KBM-7 (cell line): ENCODE measurements around the gene CIB4.

ENCODE experiments used
- DNase-seq: peaks from one replicate; pipeline ENCODE4 v3.0.0-alpha.2; 2015
- in situ Hi-C: fragments of 300-500 bp; cut with MboI; formaldehyde crosslinking; loops from 2 replicates; pipeline ENCODE4 v1.14.3; 2020; ENCODE audit warnings: low sequenced_read_pairs, low pct_unique_long_range_greater_than_20kb, mixed read lengths

CIB4 gene

DNA sequence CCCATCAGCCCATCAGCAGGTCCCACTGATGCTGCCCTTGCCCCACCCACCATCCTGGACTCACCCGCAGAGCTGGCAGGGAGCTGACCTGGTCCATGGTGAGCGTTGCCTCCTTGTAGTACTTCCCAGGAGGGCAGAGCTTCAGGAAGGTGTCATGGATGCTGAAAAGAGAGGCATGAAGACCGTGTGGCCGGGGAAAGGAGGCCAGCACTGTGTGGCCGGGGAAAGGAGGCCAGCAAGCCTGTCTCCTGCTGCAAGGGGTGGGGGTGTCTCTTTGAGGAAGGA lies 11.9 kb downstream of the CIB4 start:
- in situ Hi-C loops, result no loop called here
- DNase-seq, result no peak

DNA sequence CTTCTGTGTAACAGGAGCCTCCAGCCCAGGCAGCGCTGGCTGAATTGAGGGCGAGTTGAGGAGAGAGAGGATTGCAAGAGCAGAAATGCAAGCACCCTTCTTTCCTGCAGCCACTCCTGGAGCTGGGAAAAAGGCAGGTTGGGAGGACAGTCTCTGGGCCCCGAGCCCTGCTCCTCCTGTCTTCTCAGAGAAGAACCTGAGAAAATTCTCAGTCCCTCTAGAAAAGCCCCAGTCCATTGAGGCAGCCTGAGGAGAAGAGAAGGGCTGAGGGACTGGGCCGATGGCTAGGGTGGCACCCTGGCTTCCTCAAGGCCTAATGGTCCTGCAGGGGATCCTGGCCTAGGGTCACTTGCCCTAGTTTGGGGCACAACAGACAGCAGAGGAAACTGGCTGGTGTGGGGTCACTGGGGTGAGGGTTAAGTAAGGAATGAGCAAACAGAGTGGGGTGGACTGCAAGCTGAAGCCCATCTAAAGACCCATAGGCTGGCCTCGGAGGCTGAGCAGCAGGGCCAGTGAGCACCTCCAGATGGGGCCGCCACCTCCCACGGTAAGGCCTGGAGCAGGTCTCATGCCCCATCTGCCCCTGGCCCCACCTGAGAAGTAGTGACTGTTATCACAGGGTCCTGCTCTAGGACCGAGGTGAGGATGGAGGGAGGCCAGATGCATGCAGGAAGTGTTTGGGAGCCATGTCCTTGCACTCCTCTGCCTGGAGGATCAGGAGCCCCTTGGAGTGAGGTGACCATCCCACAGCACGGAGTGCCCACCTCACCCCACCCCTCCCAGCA lies 12.4 kb downstream of the CIB4 start:
- DNase-seq, result no peak
- in situ Hi-C loops, result no loop called here

DNA sequence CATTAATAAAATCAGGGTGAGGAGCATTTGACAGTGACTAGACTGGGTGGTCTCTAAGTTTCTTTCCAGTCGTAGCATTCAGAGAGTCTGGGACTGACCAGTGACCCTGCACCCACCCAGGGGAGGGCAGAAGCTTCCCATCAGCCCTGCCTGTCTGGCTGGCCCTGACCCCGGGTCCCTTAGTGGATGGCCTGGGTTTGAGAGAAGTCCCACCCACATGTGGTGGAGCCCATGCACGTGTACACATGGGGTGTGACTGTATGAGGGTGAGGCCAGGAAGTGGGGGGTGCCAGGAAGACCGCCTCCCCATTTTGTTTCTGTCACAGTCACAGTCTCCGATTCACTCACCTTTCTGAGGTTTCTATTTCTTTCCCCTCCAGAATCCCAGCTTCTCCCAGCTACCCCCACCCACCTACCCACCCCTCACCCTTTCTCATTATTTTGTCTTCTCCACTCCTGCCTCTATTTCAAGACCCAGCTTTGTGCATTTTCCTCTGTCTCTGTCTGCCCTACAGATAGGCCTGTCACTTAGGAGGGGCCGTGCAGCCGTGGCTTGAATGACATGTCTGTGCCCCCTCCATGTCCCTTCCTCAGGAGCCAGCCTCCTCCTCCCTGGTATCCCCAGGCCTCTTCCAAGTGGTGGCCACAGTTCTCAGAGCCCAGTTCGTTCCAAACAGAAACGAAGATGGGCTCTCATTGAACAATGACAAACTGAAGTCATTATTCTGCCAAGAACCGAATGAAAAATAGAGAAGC lies 13.6 kb downstream of the CIB4 start:
- in situ Hi-C loops, result no loop called here
- DNase-seq, result no peak

DNA sequence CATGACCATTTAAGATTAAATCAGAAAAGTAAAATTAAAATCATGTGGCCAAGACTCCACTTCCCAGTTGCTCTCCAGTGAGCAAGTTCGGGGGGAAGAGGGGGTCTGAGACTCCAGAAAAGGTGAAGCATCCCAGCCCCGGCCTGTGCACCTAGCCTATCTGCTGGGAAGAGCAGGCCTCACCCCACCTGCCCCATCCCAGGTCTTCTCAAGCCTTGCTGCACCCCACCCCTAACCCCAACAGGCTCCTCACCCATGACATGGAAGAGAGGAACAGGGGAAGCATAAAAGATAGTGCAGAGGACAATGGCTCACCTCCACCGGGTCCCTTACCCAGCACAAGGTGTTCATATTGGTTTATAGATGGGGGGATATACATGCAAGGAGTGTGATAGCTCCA lies 14.6 kb downstream of the CIB4 start:
- no peak for DNase-seq
- in situ Hi-C loops, result no loop called here

DNA sequence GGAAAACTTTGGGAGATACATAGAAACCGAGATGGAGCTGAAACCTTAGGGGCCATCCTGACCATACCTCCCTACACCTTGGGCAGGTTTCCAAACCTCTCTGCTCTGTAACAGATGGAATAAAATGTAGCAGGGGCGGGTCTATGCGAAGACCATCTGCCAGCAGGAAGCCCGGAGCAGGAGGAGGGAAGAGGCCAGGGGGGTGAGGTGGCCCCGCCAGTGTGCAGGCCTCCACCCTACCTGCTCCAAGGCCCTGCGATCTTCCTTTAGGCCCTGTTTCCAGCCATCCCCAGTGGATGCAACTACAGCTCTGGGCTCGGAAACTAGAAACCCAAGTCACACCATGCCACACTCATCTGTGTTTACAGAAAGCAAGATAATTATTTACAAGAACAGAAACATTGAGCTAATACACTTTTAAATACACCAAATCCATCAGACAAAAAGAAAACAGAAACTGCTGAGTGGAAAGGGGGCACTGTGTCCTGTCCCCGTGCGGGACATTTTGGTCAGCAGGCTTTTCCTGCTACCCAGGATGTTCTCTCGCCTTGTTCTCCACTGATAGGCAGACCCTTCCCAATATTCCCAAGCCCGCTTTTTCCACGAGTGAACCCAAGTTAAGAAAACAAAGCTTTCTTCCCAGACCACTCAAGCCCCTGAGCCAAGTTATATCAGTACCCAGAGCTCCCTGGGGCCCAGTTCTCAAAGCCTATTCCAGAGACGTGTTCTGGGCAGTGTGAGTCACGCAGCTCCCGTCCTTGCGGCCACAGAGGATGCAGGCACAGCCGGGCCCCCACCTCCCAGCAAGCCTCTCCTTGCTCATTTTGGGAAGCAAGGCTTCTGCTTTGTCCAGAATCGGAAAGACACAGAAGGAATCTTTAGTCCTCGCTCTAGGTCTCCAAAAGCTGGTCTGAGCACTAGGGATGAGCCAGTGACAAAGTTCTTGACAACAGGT lies 17.3 kb downstream of the CIB4 start:
- in situ Hi-C loops, result no loop called here
- no peak for DNase-seq

DNA sequence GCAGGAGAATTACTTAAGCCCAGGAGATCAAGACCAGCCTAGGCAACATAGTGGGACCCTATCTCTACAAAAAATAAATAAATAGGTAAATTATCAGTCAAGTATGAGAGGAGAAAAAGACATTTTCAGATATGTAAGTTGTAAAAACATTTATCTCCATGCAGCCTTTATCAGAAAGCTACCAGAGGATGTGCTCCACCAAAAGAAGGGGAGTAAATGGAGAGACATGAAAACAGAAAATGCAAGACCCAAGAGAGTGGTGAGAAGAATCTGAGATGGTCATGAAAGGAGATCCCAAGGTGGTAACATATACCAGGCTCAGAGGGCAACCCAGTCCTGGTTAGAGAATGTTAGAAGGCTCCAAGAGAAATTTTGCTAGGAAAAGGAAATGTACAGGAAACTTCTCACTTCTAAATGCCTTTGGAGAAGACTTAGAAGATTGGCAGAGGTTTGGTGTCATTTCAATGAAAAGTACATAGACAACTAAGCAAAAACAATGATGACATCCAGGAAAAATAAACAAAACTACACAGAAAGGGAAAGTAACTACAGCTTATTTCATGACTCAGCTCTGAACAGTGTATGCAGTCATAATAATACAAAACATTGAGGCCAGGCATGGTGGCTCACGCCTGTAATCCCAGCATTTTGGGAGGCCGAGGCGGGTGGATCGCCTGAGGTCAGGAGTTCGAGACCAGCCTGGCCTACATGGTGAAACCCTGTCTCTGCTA lies 19.5 kb downstream of the CIB4 start:
- no peak for DNase-seq
- in situ Hi-C loops, result no loop called here

DNA sequence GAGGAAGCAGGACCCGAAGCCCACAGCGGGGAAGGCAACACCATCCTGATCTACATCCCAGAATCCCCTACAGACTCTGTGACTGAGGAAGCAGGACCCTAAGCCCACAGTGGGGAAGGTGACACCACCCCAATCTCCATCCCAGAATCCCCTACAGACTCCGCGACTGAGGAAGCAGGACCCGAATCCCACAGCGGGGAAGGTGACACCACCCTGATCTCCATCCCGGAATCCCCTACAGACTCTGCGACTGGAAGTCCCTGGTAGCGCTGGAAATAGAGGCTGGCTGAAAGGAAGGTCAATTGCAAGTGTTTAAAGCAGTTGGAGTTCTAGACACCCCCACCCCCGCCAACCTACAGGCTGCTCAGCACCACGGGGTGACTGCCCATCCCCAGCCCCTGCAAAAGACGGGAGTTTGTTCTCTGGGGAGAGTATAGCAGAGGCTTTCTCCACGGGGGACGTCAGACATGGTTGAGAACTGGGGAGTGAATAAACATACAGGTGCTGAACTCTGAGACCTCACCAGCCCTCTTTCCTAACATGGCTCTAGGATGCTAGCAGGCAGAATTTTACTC lies 21.0 kb downstream of the CIB4 start:
- in situ Hi-C loops, result no loop called here
- DNase-seq, result no peak

DNA sequence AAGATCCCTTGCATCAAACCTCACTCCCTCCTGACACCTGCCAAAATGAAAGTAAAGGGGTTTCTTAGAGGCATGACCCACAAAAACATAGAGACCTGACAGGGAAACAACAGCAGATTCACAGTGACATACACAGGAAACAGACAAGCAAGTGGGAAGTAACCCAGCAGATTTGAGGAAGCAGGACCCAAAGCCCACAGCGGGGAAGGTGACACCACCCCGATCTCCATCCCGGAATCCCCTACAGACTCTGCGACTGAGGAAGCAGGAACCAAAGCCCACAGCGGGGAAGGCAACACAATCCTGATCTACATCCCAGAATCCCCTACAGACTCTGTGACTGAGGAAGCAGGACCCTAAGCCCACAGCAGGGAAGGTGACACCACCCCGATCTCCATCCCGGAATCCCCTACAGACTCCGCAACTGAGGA lies 21.6 kb downstream of the CIB4 start:
- in situ Hi-C loops, result no loop called here
- DNase-seq, result no peak

DNA sequence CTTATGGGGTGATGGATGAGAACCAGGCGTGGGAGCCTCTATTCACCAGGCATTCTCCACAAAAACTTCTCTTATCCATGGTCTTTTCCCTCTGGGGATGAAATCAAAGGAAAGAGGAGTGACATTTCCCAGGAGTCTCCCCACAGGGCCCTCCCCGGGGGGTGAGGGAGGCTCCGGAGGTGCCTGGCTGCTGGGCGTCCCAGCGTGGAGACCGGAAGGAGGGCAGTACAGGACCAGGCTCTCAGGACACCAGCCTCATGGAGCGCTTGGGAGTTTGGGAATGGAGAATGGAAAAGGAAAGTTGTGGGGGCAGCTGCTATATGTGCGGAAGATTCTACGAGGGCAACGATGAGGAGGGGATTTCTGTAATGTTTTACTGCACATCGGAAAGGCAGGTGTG lies 22.1 kb downstream of the CIB4 start:
- no peak for DNase-seq
- in situ Hi-C loops, result no loop called here

DNA sequence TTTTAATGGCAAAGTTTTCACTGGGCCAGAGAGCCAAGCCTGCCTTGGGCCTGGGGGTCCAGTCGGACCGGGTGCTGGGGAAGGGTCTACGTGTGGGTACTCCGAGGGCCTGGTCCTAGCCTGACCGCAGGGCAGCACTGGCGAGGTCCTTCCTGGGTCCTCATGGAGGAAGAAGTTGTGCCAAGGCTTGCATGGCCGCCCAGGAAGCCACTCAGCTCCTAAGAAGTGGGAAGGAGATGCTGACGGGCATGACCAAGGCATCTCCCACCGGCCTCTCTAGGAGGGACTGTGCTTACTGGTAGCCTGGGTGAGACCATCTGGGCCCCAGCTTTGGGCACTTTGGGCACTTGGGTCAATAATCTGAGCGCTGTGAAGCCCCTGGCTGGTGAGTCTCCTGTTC lies 22.6 kb downstream of the CIB4 start:
- in situ Hi-C loops, result no loop called here

DNA sequence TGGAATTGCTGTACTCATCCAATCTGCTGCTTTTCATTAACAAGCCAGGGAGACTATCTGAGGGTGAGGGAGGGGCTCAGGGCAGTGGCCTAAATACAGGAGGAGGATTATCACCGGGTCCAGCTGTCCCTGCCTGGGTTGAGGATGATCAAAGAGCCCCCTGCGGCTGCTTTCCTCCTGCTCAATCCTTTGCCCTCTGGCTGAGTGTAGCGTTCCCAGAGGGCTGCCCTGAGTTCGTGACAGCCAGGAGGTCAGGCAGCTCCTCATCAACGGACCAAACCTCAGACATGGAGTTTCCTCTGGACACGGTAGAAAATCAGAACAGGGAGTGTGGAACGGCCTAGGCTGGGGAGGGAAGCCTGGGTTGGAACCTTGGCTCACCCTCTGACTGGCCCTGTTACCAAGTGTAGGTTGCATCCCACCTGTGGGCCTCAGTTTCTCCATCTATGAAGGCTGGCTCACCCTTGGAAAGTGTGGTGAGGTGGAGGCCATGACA lies 23.5 kb downstream of the CIB4 start:
- in situ Hi-C loops, result no loop called here
- no peak for DNase-seq

More for the DNA sequence above, 22.6 kb downstream of the CIB4 start:
- no peak for DNase-seq

DNA sequence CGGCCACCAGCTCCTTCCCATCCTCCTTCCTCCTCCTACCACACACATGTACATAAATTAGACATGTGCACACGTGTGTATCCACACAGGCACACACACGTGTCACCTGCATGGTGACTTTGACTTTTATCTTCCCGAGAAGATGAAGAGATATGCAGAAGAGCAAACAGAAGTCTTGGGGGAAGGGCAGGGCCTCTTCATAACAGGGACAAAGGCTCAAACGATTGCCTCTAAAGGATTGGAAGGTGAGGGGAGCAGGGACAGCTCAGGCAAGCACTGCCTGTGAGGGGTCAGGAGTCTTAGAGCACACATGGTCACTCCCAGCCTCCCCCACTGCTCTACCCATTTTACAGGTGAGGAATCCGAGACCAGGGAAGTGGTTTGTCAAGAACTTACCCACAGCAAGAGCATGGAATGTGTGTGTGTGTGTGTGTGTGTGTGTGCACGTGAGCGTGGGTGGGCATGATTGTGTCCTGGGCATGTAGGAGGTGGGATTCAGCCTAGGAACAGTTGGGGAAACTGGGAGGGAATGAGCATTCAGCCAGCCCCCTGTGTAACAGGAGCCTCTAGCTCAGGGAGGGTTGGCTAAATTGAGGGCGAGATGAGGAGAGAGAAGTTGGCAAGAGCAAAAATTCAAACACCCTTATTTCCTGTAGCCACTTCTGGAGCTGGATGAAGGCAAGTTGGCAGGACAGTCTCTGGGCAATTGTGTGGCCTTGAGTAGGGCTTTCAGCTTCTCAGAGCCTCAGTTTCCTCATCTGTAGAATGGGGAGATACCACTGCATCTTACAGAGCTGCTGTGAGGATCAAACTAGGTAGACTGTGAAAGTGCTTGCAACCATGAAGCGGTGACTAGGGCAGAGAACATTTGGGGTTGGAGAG lies 24.2 kb downstream of the CIB4 start:
- in situ Hi-C loops, result no loop called here
- DNase-seq, result no peak

DNA sequence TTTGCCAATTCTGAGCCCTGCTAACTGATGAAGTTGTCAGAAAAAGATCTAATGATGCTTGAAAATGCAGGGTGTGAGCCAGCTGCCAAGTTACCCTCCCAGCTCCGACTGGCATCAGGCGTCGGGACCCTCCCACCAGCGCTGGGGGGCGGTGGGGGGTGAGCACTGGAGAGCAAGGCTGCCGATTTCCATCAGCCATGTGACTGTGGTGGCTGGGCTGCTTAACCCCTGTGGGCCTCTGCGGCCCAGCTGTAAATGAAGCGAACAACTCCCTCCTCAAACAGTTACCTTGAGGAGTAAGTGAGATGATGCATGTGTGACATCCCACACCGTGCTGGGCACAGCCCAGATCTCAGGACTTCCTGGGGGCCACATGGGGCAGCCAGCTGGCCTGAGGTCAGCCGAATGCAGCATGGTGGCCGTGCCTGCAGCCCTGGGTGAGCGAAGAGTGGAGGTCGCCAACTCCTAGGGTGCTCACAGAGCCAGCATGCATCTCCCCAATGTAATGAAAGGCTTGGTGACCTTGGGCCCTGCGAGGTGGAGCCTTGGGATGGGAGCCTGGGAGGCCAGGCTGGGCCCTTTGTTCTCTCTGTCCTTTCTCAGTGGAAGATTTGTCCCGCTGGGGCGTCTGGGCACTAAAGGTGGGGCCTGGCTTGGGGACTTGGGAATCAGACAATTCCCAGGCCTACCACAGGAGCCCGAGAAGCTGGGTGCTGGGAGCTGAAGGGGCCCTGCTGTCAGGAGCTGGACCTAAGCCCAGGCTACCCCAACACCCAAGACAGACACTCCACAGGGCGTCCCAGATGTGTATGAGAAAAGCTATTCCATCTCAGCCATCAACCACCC lies 25.1 kb downstream of the CIB4 start:
- in situ Hi-C loops, result no loop called here

DNA sequence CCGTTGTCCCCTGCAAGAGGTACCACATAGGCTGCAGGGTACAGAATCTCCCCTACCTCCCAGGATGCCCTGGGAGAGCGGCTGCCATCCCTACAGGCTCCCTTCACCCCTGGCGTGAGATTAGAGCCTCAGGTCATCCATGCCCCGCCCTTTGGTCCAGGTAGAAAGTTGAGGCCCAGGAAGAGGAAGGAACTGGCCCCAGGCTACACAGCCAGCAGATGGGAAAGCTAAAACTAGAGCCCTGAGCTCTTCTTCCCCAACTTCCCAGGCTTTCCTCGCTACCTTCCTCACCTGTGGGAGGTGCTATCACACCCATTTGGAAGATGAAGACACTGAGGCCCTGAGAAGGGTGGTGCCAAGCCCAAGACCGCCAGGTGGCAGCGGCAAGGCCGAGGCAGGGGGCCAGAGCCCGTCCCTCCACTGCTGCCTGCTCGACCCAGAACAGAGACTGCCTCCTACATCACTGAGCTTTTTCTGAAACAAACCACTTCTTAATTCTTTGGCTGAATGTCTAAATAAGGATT lies 25.8 kb downstream of the CIB4 start:
- in situ Hi-C loops, result no loop called here
- DNase-seq, result no peak

More for the DNA sequence above, 25.1 kb downstream of the CIB4 start:
- DNase-seq, result no peak

DNA sequence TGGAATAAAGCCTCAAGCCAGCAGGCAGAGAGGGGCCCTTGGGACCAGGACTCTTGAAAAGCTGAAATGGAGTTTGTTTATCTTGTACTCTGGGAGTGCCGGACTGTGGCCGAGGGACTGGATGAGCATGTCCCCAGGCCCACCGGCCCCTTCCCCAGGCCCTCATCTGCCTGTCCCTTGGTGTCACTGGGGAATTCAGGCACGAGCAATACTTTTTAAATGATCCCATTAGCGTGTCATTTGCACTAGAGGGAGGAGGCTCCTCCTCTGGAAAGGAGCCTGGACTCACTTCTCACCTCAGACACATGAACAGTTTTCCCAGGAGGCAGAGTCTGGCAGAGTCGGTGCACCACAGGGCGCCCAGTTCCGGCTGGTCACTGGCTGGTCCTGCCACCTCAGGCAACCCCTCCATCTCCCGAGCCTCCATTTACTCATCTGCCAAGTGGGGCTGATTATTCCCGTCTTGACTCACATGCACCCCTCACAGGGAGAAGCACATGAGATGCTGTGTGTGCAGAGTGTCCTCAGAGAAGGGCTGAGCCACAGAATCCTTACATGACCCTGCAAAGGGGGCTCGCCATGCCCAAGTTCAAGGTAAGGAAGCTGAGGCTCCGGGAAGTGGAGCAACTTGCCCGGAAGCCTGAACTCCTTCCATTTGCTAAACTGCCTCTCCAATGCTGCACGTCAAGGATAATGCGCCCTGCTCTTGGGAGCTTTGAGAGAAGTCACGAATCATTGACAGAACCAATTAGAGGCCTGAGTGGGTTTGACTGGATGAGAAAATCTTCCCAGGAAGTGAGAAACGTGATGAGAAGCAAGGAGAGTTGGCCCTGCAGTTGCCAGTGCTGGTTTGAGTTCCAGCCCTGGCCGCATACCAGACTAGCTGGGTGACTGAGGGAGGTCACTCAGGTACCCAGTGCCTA lies 26.7 kb downstream of the CIB4 start:
- in situ Hi-C loops, result no loop called here
- no peak for DNase-seq
